Measurements from ENCODE around the gene KITLG. TPM values are rescaled to one million over a fixed set of nuclear protein-coding genes. Genes with fewer than 3 reads are reported as not detected.

Gene KITLG
- total RNA-seq, 1 donor from 2014 or later: 21.7 TPM

DNA sequence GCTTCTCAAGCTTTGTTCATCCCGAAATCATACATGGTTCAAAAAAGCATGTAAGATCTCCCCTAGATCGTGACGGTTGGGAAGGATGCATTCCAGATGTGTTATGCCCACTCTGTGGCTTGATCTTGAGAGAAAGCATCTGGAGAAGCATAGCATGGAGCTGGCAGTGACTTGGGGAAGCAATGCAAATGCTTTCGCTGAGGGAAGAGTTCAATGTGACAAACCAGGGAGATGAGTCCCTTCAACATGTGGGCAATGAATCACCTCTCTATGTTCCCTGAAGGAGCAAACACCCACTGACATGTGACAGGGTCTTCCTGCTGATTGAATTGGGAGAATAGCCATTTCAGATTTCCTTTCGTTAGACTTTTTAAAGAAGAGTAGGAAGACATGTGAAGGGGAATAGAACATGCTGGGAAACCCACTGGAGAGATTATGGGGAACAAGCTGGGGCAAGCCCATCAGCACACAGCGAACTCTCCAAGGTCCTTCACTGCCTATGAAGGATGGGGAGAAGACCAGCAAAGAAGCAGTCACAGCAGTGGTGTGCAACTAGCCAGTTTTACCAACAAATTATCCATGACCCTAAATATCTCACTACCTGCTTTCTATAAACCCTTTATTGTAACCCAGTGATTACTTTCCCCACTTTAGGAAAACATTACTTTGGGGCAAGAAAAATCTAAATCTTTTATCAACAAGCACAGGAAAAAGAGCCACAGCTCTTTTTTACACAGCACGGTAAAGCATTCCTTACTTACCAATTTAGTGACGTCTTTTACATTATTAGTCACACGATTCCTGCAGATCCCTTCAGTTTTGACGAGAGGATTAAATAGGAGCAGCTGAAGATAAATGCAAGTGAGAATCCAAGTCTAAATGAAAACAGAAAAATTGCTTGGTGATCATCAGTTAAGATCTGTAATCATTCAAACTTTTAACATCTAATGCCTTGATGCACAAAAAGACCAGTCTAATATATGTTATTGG, 35.0 kb downstream of the KITLG start:
- H3K9me3 ChIP-seq (ENCODE audit: insufficient read depth, low read depth, low read length): no peaks in the 10 kb centered on the region
- H3K9ac ChIP-seq (ENCODE audit: low read length): no peak overlapping the region
- peak overlapping the region; percentile 10 for H3K4me2 ChIP-seq (ENCODE audit: low read length)
- H3K27ac Mint-ChIP-seq (ENCODE audit: unreplicated experiment): peak overlapping the region; percentile 63
- H3K36me3 ChIP-seq (ENCODE audit: insufficient read depth, low read length): peaks cover under 1% of the 10 kb centered on the region
- H3K27ac ChIP-seq (ENCODE audit: low read depth, low read length): peak overlapping the region; percentile 7
- no peak for DNase-seq (ENCODE audit: low read depth)
- H3K9me3 Mint-ChIP-seq (ENCODE audit: unreplicated experiment): peaks cover 3% of the 10 kb centered on the region
- H3K79me2 ChIP-seq (ENCODE audit: insufficient read depth, low read length): peaks cover 59% of the 10 kb centered on the region
- H3K27me3 ChIP-seq (ENCODE audit: insufficient read depth, low read length): no peaks in the 10 kb centered on the region
- H3K4me1 Mint-ChIP-seq (ENCODE audit: low read depth, unreplicated experiment): peaks cover 14% of the 10 kb centered on the region
- TF ChIP-seq, protein P1, sequence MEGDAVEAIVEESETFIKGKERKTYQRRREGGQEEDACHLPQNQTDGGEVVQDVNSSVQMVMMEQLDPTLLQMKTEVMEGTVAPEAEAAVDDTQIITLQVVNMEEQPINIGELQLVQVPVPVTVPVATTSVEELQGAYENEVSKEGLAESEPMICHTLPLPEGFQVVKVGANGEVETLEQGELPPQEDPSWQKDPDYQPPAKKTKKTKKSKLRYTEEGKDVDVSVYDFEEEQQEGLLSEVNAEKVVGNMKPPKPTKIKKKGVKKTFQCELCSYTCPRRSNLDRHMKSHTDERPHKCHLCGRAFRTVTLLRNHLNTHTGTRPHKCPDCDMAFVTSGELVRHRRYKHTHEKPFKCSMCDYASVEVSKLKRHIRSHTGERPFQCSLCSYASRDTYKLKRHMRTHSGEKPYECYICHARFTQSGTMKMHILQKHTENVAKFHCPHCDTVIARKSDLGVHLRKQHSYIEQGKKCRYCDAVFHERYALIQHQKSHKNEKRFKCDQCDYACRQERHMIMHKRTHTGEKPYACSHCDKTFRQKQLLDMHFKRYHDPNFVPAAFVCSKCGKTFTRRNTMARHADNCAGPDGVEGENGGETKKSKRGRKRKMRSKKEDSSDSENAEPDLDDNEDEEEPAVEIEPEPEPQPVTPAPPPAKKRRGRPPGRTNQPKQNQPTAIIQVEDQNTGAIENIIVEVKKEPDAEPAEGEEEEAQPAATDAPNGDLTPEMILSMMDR (IDR thresholded peaks at IDR 0.05; ENCODE audit: insufficient read depth, low read depth, low read length): no peak
- no peak for TF ChIP-seq EZH2 (IDR thresholded peaks at IDR 0.05; ENCODE audit: insufficient read depth, low read length)
- H3K27me3 Mint-ChIP-seq (ENCODE audit: low read depth, unreplicated experiment): no peaks in the 10 kb centered on the region
- H4K20me1 ChIP-seq (ENCODE audit: insufficient read depth, low read length): peaks cover 8% of the 10 kb centered on the region
- no peak overlapping the region for H3K4me3 Mint-ChIP-seq (ENCODE audit: unreplicated experiment)
- no peak overlapping the region for H3K4me3 ChIP-seq (ENCODE audit: insufficient read depth, low read depth, low read length)
- FAIRE-seq: no peak
- peaks cover 10% of the 10 kb centered on the region for H3K4me1 ChIP-seq (ENCODE audit: insufficient read depth, low read length)
- peaks cover 10% of the 10 kb centered on the region for H3K36me3 Mint-ChIP-seq (ENCODE audit: low read depth, unreplicated experiment)
- no peak overlapping the region for H2AFZ ChIP-seq (ENCODE audit: low read depth, low read length)

DNA sequence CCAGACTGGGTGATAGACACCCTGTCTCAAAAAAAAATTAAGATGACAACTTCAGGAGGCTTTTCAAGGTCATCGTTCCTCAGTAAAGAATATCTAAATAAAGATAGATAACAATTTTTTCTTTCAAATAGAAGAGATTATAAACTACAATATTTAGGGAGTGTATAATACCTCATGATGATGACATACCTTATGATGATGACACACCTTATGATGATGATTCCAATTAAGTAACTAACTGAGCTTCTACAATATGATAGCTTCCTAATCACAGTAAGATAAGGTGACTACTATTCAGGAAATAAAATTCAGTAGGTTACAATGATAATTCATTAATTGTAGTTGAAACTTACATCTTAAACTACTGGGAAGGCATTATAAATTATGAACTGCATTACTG, 40.4 kb downstream of the KITLG start:
- H3K4me3 Mint-ChIP-seq (ENCODE audit: unreplicated experiment): no peak overlapping the region
- DNase-seq (ENCODE audit: low read depth) (no peak), FAIRE-seq (no peak)
- Histone ChIP-seq H3K27ac (ENCODE audit: low read depth, low read length) (no peak overlapping the region), H3K36me3 (ENCODE audit: insufficient read depth, low read length) (peaks cover 15% of the 10 kb centered on the region), H3K4me3 (ENCODE audit: insufficient read depth, low read depth, low read length) (no peak overlapping the region), H3K9me3 (ENCODE audit: insufficient read depth, low read depth, low read length) (no peaks in the 10 kb centered on the region), H2AFZ (ENCODE audit: low read depth, low read length) (no peak overlapping the region), H4K20me1 (ENCODE audit: insufficient read depth, low read length) (peaks cover under 1% of the 10 kb centered on the region), H3K4me1 (ENCODE audit: insufficient read depth, low read length) (peaks cover 2% of the 10 kb centered on the region), H3K4me2 (ENCODE audit: low read length) (no peak overlapping the region), H3K9ac (ENCODE audit: low read length) (no peak overlapping the region), H3K79me2 (ENCODE audit: insufficient read depth, low read length) (peaks cover 35% of the 10 kb centered on the region), H3K27me3 (ENCODE audit: insufficient read depth, low read length) (no peaks in the 10 kb centered on the region)
- H3K36me3 Mint-ChIP-seq (ENCODE audit: low read depth, unreplicated experiment): peaks cover 11% of the 10 kb centered on the region
- peaks cover 3% of the 10 kb centered on the region for H3K9me3 Mint-ChIP-seq (ENCODE audit: unreplicated experiment)
- no peak overlapping the region for H3K27ac Mint-ChIP-seq (ENCODE audit: unreplicated experiment)
- H3K4me1 Mint-ChIP-seq (ENCODE audit: low read depth, unreplicated experiment): peaks cover 2% of the 10 kb centered on the region
- H3K27me3 Mint-ChIP-seq (ENCODE audit: low read depth, unreplicated experiment): no peaks in the 10 kb centered on the region
- no peak for TF ChIP-seq EZH2 (IDR thresholded peaks at IDR 0.05; ENCODE audit: insufficient read depth, low read length)
- TF ChIP-seq, protein P1 (IDR thresholded peaks at IDR 0.05; ENCODE audit: insufficient read depth, low read depth, low read length): no peak

DNA sequence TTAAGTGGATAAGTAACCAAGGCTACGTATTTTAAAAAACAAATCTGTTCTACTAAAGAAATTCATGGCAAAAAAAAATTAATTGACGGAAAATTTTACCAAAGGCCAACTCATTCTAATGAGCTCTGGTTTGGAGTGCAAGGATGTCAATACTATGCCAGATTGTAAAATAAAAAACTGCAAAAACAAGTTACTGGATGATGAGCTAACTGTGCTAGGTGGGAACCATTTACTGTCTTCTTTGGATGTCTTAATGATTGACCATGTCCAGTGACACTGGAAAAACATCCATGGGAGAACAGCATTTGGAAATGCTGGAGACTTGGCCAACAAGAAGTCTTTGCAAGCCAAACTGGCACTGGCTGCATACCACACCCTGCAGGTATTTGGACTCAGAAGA, 41.6 kb downstream of the KITLG start:
- TF ChIP-seq EZH2 (IDR thresholded peaks at IDR 0.05; ENCODE audit: insufficient read depth, low read length): no peak
- FAIRE-seq: no peak

More for the DNA sequence above, 41.6 kb downstream of the KITLG start:
- Histone ChIP-seq H3K4me1 (ENCODE audit: insufficient read depth, low read length) (no peaks in the 10 kb centered on the region), H2AFZ (ENCODE audit: low read depth, low read length) (no peak overlapping the region), H3K27me3 (ENCODE audit: insufficient read depth, low read length) (no peaks in the 10 kb centered on the region), H3K36me3 (ENCODE audit: insufficient read depth, low read length) (peaks cover 15% of the 10 kb centered on the region), H3K27ac (ENCODE audit: low read depth, low read length) (no peak overlapping the region), H3K9ac (ENCODE audit: low read length) (no peak overlapping the region), H3K4me3 (ENCODE audit: insufficient read depth, low read depth, low read length) (no peak overlapping the region), H4K20me1 (ENCODE audit: insufficient read depth, low read length) (no peaks in the 10 kb centered on the region), H3K4me2 (ENCODE audit: low read length) (no peak overlapping the region), H3K79me2 (ENCODE audit: insufficient read depth, low read length) (peaks cover 38% of the 10 kb centered on the region), H3K9me3 (ENCODE audit: insufficient read depth, low read depth, low read length) (no peaks in the 10 kb centered on the region)
- Mint-ChIP-seq H3K36me3 (ENCODE audit: low read depth, unreplicated experiment) (peaks cover 11% of the 10 kb centered on the region), H3K27me3 (ENCODE audit: low read depth, unreplicated experiment) (no peaks in the 10 kb centered on the region), H3K4me3 (ENCODE audit: unreplicated experiment) (no peak overlapping the region), H3K4me1 (ENCODE audit: low read depth, unreplicated experiment) (no peaks in the 10 kb centered on the region), H3K9me3 (ENCODE audit: unreplicated experiment) (peaks cover 3% of the 10 kb centered on the region), H3K27ac (ENCODE audit: unreplicated experiment) (no peak overlapping the region)
- no peak for DNase-seq (ENCODE audit: low read depth)

Measured in astrocyte (in vitro differentiated cells and primary cell).